Body of pancreas (tissue), 4 donors: Measurements from ENCODE around the gene ZNF789.
"Not testable (repeated sequence)": the region's sequence is repeated elsewhere in the genome, so short reads cannot be mapped to it uniquely, and the experiment has no call there.

Experiments
- CTCF ChIP-seq, 7 experiments: fragments of 450-650 bp in 4 of 7; fragments of 200-600 bp in 3 of 7; sonication (generic) in 3 of 7; IDR thresholded peaks; one replicate each; pipeline ENCODE4 v1.5.1; 2016 to 2019; ENCODE audit warnings: antibody characterized with exemption in 7 of 7
- POLR2A ChIP-seq, 3 donors: fragments of 450-650 bp; IDR thresholded peaks; one replicate each; pipeline ENCODE4 v1.6.1; 2016; ENCODE audit warnings: antibody characterized with exemption in 3 of 3, mild to moderate bottlenecking in 2 of 3

GRCh38 chr7:99431756-99432540, 40.7 kb upstream of the ZNF789 start:
- TF ChIP-seq CTCF, POLR2A (IDR thresholded peaks at IDR 0.05): not testable (repeated sequence)
